ENCODE results near the gene FUT1. TPM values are rescaled to one million over a fixed set of nuclear protein-coding genes. Genes with fewer than 3 reads are reported as not detected.

FUT1 gene
- total and polyA plus RNA-seq, 9 of the 15 experiments (the other 6 are each of a cell fraction or from before 2014, with no cell fraction given): 2.3 to 18.5 (median 8.8) TPM

DNA sequence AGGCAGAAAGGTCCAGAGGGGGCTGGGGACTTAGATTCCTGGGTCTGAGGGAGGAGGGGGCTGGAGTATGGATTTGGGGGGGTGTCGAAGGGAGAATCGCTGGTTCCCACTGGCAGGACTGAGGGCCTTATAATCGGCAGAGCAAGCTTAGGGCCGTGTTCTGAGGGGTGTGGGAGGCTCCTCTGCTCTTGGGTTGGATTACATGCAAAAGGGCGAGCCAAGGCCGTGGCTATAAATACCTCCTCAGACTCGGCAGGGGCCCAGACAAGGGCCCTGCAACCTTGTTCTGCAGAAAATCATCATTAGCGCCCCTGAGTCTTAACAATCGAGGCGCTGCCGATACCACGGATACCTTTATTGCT is 32.2 kb downstream of the FUT1 start (continued):
- TF ChIP-seq SRSF9 (IDR thresholded peaks at IDR 0.05; ENCODE audit: borderline replicate concordance, low read depth, low read length): no peak
- TF ChIP-seq, protein P1, sequence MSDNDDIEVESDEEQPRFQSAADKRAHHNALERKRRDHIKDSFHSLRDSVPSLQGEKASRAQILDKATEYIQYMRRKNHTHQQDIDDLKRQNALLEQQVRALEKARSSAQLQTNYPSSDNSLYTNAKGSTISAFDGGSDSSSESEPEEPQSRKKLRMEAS (CRISPR knock-in tag; IDR thresholded peaks at IDR 0.05): no peak
- TF ChIP-seq ZBTB7A (IDR thresholded peaks at IDR 0.05; ENCODE audit: borderline replicate concordance, control insufficient read depth, low read depth, low read length): peak; percentile 47; the same call in 1 of the 2 replicates
- TF ChIP-seq, protein P2, sequence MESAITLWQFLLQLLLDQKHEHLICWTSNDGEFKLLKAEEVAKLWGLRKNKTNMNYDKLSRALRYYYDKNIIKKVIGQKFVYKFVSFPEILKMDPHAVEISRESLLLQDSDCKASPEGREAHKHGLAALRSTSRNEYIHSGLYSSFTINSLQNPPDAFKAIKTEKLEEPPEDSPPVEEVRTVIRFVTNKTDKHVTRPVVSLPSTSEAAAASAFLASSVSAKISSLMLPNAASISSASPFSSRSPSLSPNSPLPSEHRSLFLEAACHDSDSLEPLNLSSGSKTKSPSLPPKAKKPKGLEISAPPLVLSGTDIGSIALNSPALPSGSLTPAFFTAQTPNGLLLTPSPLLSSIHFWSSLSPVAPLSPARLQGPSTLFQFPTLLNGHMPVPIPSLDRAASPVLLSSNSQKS (CRISPR knock-in tag; IDR thresholded peaks at IDR 0.05): no peak
- TF ChIP-seq ZNF232 (CRISPR knock-in tag; IDR thresholded peaks at IDR 0.05): no peak
- no peak for TF ChIP-seq MCM2 (IDR thresholded peaks at IDR 0.05; ENCODE audit: low read depth)
- TF ChIP-seq ERF (CRISPR knock-in tag; IDR thresholded peaks at IDR 0.05): 0 out of 2 replicates have a peak, but pooled peaks have one; percentile 28
- TF ChIP-seq, protein P3, sequence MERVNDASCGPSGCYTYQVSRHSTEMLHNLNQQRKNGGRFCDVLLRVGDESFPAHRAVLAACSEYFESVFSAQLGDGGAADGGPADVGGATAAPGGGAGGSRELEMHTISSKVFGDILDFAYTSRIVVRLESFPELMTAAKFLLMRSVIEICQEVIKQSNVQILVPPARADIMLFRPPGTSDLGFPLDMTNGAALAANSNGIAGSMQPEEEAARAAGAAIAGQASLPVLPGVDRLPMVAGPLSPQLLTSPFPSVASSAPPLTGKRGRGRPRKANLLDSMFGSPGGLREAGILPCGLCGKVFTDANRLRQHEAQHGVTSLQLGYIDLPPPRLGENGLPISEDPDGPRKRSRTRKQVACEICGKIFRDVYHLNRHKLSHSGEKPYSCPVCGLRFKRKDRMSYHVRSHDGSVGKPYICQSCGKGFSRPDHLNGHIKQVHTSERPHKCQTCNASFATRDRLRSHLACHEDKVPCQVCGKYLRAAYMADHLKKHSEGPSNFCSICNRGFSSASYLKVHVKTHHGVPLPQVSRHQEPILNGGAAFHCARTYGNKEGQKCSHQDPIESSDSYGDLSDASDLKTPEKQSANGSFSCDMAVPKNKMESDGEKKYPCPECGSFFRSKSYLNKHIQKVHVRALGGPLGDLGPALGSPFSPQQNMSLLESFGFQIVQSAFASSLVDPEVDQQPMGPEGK (CRISPR knock-in tag; IDR thresholded peaks at IDR 0.05; ENCODE audit: borderline replicate concordance): 0 out of 2 replicates have a peak, but pooled peaks have one; percentile 35
- TF ChIP-seq HDGF (IDR thresholded peaks at IDR 0.05): peak; percentile 34; the same call in 1 of the 2 replicates
- TF ChIP-seq NFXL1 (CRISPR knock-in tag; IDR thresholded peaks at IDR 0.05): no peak
- no peak for TF ChIP-seq RBM25 (IDR thresholded peaks at IDR 0.05; ENCODE audit: low read depth, low read length, severe bottlenecking)
- TF ChIP-seq SMARCE1 (IDR thresholded peaks at IDR 0.05): no peak
- TF ChIP-seq PHF8 (IDR thresholded peaks at IDR 0.05; ENCODE audit: borderline replicate concordance, low read length): peak; percentile 30; the same call in 1 of the 2 replicates

Measured in K562 (cell line).